A673 (cell line): ENCODE measurements around the gene TOM1L2. TPM values are rescaled to one million over a fixed set of nuclear protein-coding genes. Genes with fewer than 3 reads are reported as not detected.

Experiments
- BruUV-seq: library from RNA; stranded (reverse); fragments of 400-500 nt; replicated peaks from 2 replicates; lab custom pipeline; 2021; lab: Mats Ljungman, UMichigan
- CTCF ChIA-PET: fragments of 300-600 bp; sonication (Branson Sonifier 250); formaldehyde crosslinking; loops from one replicate; lab custom pipeline; 2022; ENCODE audit warnings: antibody characterized with exemption; lab: Charles Lee
- POLR2A ChIA-PET: fragments of 300-600 bp; sonication (Branson Sonifier 250); formaldehyde crosslinking; loops from one replicate; lab custom pipeline; 2022; ENCODE audit warnings: antibody characterized with exemption; ENCODE audit not compliant: low non-redundant PET; lab: Charles Lee
- DNase-seq: peaks from one replicate; pipeline ENCODE4 v3.0.0-alpha.2; 2015; ENCODE audit warnings: low spot score
- H3K27ac ChIP-seq: fragments of 200-600 bp; sonication (generic); 2 replicates; pipeline ENCODE4 v1.5.1; 2016; ENCODE audit warnings: mixed run types, low read depth, mild to moderate bottlenecking, mixed read lengths, antibody characterized with exemption, low read length; ENCODE audit not compliant: poor library complexity, severe bottlenecking
- H3K27me3 ChIP-seq: fragments of 200-600 bp; sonication (generic); replicated peaks from 2 replicates; pipeline ENCODE4 v1.6.1; 2017; ENCODE audit warnings: mixed run types, low read depth, mild to moderate bottlenecking, mixed read lengths, antibody characterized with exemption, low read length; ENCODE audit not compliant: insufficient read depth, poor library complexity
- H3K36me3 ChIP-seq: fragments of 200-600 bp; sonication (generic); 2 replicates; pipeline ENCODE4 v1.6.1; 2016; ENCODE audit warnings: mixed run types, mild to moderate bottlenecking, mixed read lengths, antibody characterized with exemption, low read length; ENCODE audit not compliant: insufficient read depth, poor library complexity, severe bottlenecking
- H3K4me1 ChIP-seq: fragments of 200-600 bp; sonication (generic); 2 replicates; pipeline ENCODE4 v1.6.1; 2017; ENCODE audit warnings: mixed run types, mild to moderate bottlenecking, mixed read lengths, antibody characterized with exemption, low read length; ENCODE audit not compliant: insufficient read depth, poor library complexity, severe bottlenecking
- H3K4me3 ChIP-seq: fragments of 200-600 bp; sonication (generic); 2 replicates; pipeline ENCODE4 v1.5.1; 2016; ENCODE audit warnings: low read depth, mixed run types, mild to moderate bottlenecking, mixed read lengths, low read length; ENCODE audit not compliant: poor library complexity, severe bottlenecking
- H3K9me3 ChIP-seq: fragments of 200-600 bp; sonication (generic); 2 replicates; pipeline ENCODE4 v1.6.1; 2016; ENCODE audit warnings: mixed run types, low read depth, mild to moderate bottlenecking, mixed read lengths, antibody characterized with exemption, low read length; ENCODE audit not compliant: poor library complexity, severe bottlenecking
- EZH2 ChIP-seq: fragments of 200-600 bp; sonication (generic); IDR thresholded peaks from 2 replicates; pipeline ENCODE4 v1.6.1; 2017; ENCODE audit warnings: borderline replicate concordance, low read depth, mild to moderate bottlenecking, mixed read lengths, antibody characterized with exemption, low read length; ENCODE audit not compliant: poor library complexity, severe bottlenecking
- intact Hi-C: fragments of 100-400 bp; cut with micrococcal nuclease; formaldehyde crosslinking; loops from one replicate; pipeline ENCODE4 v1.10.0; 2022; ENCODE audit not compliant: unreplicated experiment
- total RNA-seq: library from RNA; stranded (reverse); gene quantifications from 2 replicates; pipeline ENCODE4 v1.2.3, GENCODE V29; 2021
- TF ChIP-seq, protein P1 (sequence below): fragments of 300-800, 200-600 bp; sonication (generic); conservative IDR thresholded peaks from 2 replicates; pipeline ENCODE4 v1.5.1; 2017; ENCODE audit warnings: low read depth, mild to moderate bottlenecking, antibody characterized with exemption, low read length, moderate library complexity, mixed read lengths

The TOM1L2 gene
- total RNA-seq, 1 experiment from 2014 or later = 10.0 TPM

- DNase-seq = peak; percentile 59
- POLR2A ChIA-PET = no interaction called here
- no TSS peak for BruUV-seq
- Histone ChIP-seq H3K9me3 (no peaks in the 10 kb centered on the region), H3K4me3 (no peak overlapping the region), H3K27me3 (no peaks in the 10 kb centered on the region), H3K4me1 (peaks cover 5% of the 10 kb centered on the region), H3K36me3 (no peaks in the 10 kb centered on the region), H3K27ac (no peak overlapping the region)
- intact Hi-C loops = no loop called here
- CTCF ChIA-PET = interaction anchor here (0.5 to 3.1 kb wide), 3 partner anchors 22 to 126 kb away, joined by 5 to 15 read pairs (median 12); no protein-coding TSS in a partner anchor
- TF ChIP-seq, protein P1, sequence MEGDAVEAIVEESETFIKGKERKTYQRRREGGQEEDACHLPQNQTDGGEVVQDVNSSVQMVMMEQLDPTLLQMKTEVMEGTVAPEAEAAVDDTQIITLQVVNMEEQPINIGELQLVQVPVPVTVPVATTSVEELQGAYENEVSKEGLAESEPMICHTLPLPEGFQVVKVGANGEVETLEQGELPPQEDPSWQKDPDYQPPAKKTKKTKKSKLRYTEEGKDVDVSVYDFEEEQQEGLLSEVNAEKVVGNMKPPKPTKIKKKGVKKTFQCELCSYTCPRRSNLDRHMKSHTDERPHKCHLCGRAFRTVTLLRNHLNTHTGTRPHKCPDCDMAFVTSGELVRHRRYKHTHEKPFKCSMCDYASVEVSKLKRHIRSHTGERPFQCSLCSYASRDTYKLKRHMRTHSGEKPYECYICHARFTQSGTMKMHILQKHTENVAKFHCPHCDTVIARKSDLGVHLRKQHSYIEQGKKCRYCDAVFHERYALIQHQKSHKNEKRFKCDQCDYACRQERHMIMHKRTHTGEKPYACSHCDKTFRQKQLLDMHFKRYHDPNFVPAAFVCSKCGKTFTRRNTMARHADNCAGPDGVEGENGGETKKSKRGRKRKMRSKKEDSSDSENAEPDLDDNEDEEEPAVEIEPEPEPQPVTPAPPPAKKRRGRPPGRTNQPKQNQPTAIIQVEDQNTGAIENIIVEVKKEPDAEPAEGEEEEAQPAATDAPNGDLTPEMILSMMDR = peak; percentile 71
- no peak for TF ChIP-seq EZH2
These were observed 81.1 kb downstream of the TOM1L2 start for GRCh38 chr17:17890773-17891759.

- Histone ChIP-seq H3K36me3 (no peaks in the 10 kb centered on the region), H3K9me3 (no peaks in the 10 kb centered on the region), H3K4me3 (no peak overlapping the region), H3K4me1 (peaks cover 6% of the 10 kb centered on the region), H3K27me3 (no peaks in the 10 kb centered on the region), H3K27ac (no peak overlapping the region)
- no peak for DNase-seq
- TF ChIP-seq, protein P1 = no peak
- no peak for TF ChIP-seq EZH2
- ChIA-PET POLR2A (no interaction called here), CTCF (interaction anchor here (3.1 kb wide), 1 partner anchor 29 kb away, joined by 15 read pairs; no protein-coding TSS in a partner anchor)
- no TSS peak for BruUV-seq
- intact Hi-C loops = no loop called here
These were observed 82.3 kb downstream of the TOM1L2 start for GRCh38 chr17:17889922-17890321.

DNA sequence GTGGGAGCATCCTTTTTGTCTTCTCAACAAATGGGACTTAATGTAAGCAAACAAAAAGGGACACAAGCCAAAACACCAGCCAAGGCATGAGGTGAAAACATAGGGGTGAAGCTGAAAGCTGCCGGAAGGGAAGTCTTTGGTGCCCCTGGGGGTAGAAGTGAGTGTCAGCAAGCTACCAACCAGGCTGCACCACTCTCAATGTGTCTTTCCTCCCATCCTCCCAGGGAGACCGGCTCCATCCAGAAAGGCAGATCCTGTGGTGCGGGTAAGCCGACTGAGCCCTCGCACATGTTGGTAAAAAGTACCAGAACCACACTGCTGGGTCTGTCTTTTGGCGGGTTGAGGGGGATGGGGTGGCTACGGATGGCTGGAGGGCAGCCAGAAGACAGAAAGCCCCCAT is 83.4 kb downstream of the TOM1L2 start:
- ChIA-PET POLR2A (no interaction called here), CTCF (interaction anchor here (0.6 to 1.3 kb wide), 3 partner anchors 30 to 145 kb away, joined by 3 to 4 read pairs (median 4); no protein-coding TSS in a partner anchor)
- no peaks in the 10 kb centered on the region for H3K27me3 ChIP-seq
- H3K9me3 ChIP-seq = no peaks in the 10 kb centered on the region
- no peak overlapping the region for H3K4me3 ChIP-seq
- TF ChIP-seq, protein P1 = 0 out of 2 replicates have a peak, but pooled peaks have one; percentile 25
- TF ChIP-seq EZH2 = no peak
- intact Hi-C loops = no loop called here
- H3K27ac ChIP-seq = no peak overlapping the region
- no TSS peak for BruUV-seq
- no peaks in the 10 kb centered on the region for H3K36me3 ChIP-seq
- DNase-seq = peak; percentile 50
- peaks cover 9% of the 10 kb centered on the region for H3K4me1 ChIP-seq
